Upper lobe of left lung (tissue), 6 donors: ENCODE measurements around the gene MIF. TPM values are rescaled to one million over a fixed set of nuclear protein-coding genes. Genes with fewer than 3 reads are reported as not detected.

ENCODE experiments used
- ATAC-seq, 2 donors: fragments of 200-7000 bp; cut with Tn5 transposase; one replicate each; pipeline ENCODE4 v1.9.1; 2022; ENCODE audit warnings: mild to moderate bottlenecking in 2 of 2, moderate library complexity in 2 of 2; ENCODE audit not compliant: low FRiP score in 2 of 2
- DNase-seq, 2 donors: peaks; one replicate each; pipeline ENCODE4 v3.0.0-alpha.2; 2019 to 2020
- H3K27ac ChIP-seq, 4 donors: fragments of 200-600 bp; sonication (generic); one replicate each; pipeline ENCODE4 v1.5.1; 2016 to 2019
- H3K27me3 ChIP-seq, 4 donors: fragments of 200-600 bp; sonication (generic); one replicate each; pipeline ENCODE4 v1.5.1; 2017 to 2019
- H3K36me3 ChIP-seq, 4 donors: fragments of 200-600 bp; sonication (generic); one replicate each; pipeline ENCODE4 v1.5.1; 2016 to 2019
- H3K4me1 ChIP-seq, 4 donors: fragments of 200-600 bp; sonication (generic); one replicate each; pipeline ENCODE4 v1.5.1; 2018 to 2019
- H3K4me3 ChIP-seq, 4 donors: fragments of 200-600 bp; sonication (generic); one replicate each; pipeline ENCODE4 v1.5.1; 2017 to 2019; ENCODE audit warnings: mild to moderate bottlenecking in 2 of 4, moderate library complexity in 1 of 4
- H3K9me3 ChIP-seq, 4 donors: fragments of 200-600 bp; sonication (generic); one replicate each; pipeline ENCODE4 v1.5.1; 2018 to 2019
- CTCF ChIP-seq, 6 experiments: fragments of 450-650 bp in 4 of 6; fragments of 200-600 bp in 2 of 6; sonication (generic) in 2 of 6; IDR thresholded peaks; one replicate each; pipeline ENCODE4 v1.5.1; 2016 to 2019; ENCODE audit warnings: antibody characterized with exemption in 6 of 6
- EP300 ChIP-seq, 4 donors: sonication (generic); formaldehyde crosslinking; IDR thresholded peaks; one replicate each; pipeline ENCODE4 v1.5.1; 2017; ENCODE audit warnings: antibody characterized with exemption in 4 of 4, control low read depth in 2 of 4
- POLR2A ChIP-seq, 4 donors: fragments of 450-650 bp; IDR thresholded peaks; one replicate each; pipeline ENCODE4 v1.5.1; 2016 to 2017; ENCODE audit warnings: antibody characterized with exemption in 4 of 4, mild to moderate bottlenecking in 2 of 4
- POLR2AphosphoS5 ChIP-seq, 2 donors: sonication (generic); formaldehyde crosslinking; IDR thresholded peaks; one replicate each; pipeline ENCODE4 v1.5.1; 2017; ENCODE audit warnings: antibody characterized with exemption in 2 of 2
- WGBS, 2 donors: methylation state at CpG; one replicate each; pipeline ENCODE4 v1.1.5; 2017 to 2018; 5-methylcytosine and 5-hydroxymethylcytosine counted together
- total RNA-seq, 6 donors: library from RNA; depleted of rRNA in 4 of 6; stranded (reverse); fragments of >200 nt in 4 of 6; gene quantifications; one replicate each; pipeline versions ENCODE4 v1.1.0 to v1.2.1, GENCODE V29; 2016 to 2021
- donor health status: DM: no; HTN: no; CAD: no; lungs with moderate emphysema.
- donor health status: DM: no; HTN: yes; CAD: no; lungs with severe emphysema.

MIF gene
- total RNA-seq, 6 donors from 2014 or later = 54.5 to 388 (median 298) TPM

GRCh38 chr22:23908587-23909205, 14.5 kb downstream of the MIF start:
- ATAC-seq = no peak
- no peak for DNase-seq
- no peak overlapping the region for H3K27ac ChIP-seq
- no peaks in the 10 kb centered on the region for H3K27me3 ChIP-seq
- no peaks in the 10 kb centered on the region for H3K36me3 ChIP-seq
- peaks cover 5 to 10% (median 7%) of the 10 kb centered on the region in 4 donors for H3K4me1 ChIP-seq
- TF ChIP-seq POLR2A (IDR thresholded peaks at IDR 0.05) = no peak
- TF ChIP-seq CTCF (IDR thresholded peaks at IDR 0.05) = no peak
- no peak for TF ChIP-seq EP300 (IDR thresholded peaks at IDR 0.05)
- TF ChIP-seq POLR2AphosphoS5 (IDR thresholded peaks at IDR 0.05) = no peak
- 80 to 87% methylated on average over 11 of the region's 11 CpGs for WGBS, 2 donors
- H3K9me3 ChIP-seq = no peaks in the 10 kb centered on the region
- H3K4me3 ChIP-seq = no peak overlapping the region

- Histone ChIP-seq H3K36me3 (no peaks in the 10 kb centered on the region), H3K4me3 (peak overlapping the region in 1 of 4 donors; percentile 18), H3K9me3 (no peaks in the 10 kb centered on the region), H3K27ac (no peak overlapping the region), H3K27me3 (no peaks in the 10 kb centered on the region), H3K4me1 (peaks cover 5 to 10% (median 9%) of the 10 kb centered on the region in 4 donors)
- 55 to 62% methylated on average over 6 of the region's 6 CpGs for WGBS, 2 donors
- ATAC-seq (no peak), DNase-seq (no peak)
- no peak for TF ChIP-seq EP300 (IDR thresholded peaks at IDR 0.05)
- TF ChIP-seq POLR2AphosphoS5 (IDR thresholded peaks at IDR 0.05) = no peak
- no peak for TF ChIP-seq CTCF (IDR thresholded peaks at IDR 0.05)
- TF ChIP-seq POLR2A (IDR thresholded peaks at IDR 0.05) = no peak
Observed at GRCh38 chr22:23909296-23909898, 15.2 kb downstream of the MIF start.

- TF ChIP-seq POLR2A (IDR thresholded peaks at IDR 0.05) (no peak), CTCF (IDR thresholded peaks at IDR 0.05) (no peak)
- Histone ChIP-seq H3K27ac (no peak overlapping the region), H3K36me3 (no peaks in the 10 kb centered on the region), H3K9me3 (no peaks in the 10 kb centered on the region), H3K4me1 (peaks cover 5 to 9% (median 7%) of the 10 kb centered on the region in 4 donors), H3K27me3 (no peaks in the 10 kb centered on the region), H3K4me3 (no peak overlapping the region)
- DNase-seq = no peak
- 88 to 94% methylated on average over 2 to 3 of the region's 3 CpGs for WGBS, 2 donors
- no peak for ATAC-seq
Observed at GRCh38 chr22:23910496-23911190, 16.5 kb downstream of the MIF start.

- Histone ChIP-seq H3K36me3 (no peaks in the 10 kb centered on the region), H3K27ac (no peak overlapping the region), H3K4me3 (no peak overlapping the region), H3K9me3 (no peaks in the 10 kb centered on the region), H3K4me1 (peaks cover 5 to 9% (median 7%) of the 10 kb centered on the region in 4 donors), H3K27me3 (no peaks in the 10 kb centered on the region)
- no peak for TF ChIP-seq CTCF (IDR thresholded peaks at IDR 0.05)
- TF ChIP-seq POLR2AphosphoS5 (IDR thresholded peaks at IDR 0.05) = no peak
- no peak for TF ChIP-seq POLR2A (IDR thresholded peaks at IDR 0.05)
- TF ChIP-seq EP300 (IDR thresholded peaks at IDR 0.05) = no peak
- ATAC-seq (no peak), DNase-seq (no peak)
- WGBS, 2 donors = 93% methylated on average over 12 of the region's 12 CpGs
Observed at GRCh38 chr22:23911318-23911980, 17.3 kb downstream of the MIF start.
